Liver (tissue), 3 donors: Measurements from ENCODE around the gene METAP2.

Source experiments
- CTCF ChIP-seq: fragments of 150-350 bp; IDR thresholded peaks from 2 replicates; pipeline ENCODE4 v1.5.1; 2017; ENCODE audit warnings: improper control_type of control experiment, low read depth, low read length; ENCODE audit not compliant: missing input control
- EGR1 ChIP-seq, 2 donors: IDR thresholded peaks; 2 replicates each; pipeline ENCODE4 v1.6.1; 2016 to 2018; ENCODE audit warnings: antibody characterized with exemption in 2 of 2, low read depth in 2 of 2
- FOXA1 ChIP-seq: IDR thresholded peaks from 2 replicates; pipeline ENCODE4 v1.6.1; 2016; ENCODE audit warnings: antibody characterized with exemption
- GABPA ChIP-seq, 2 donors: IDR thresholded peaks in 1 of 2; conservative IDR thresholded peaks in 1 of 2; 2 replicates each; pipeline ENCODE4 v1.6.1; 2016; ENCODE audit warnings: antibody characterized with exemption in 2 of 2, mild to moderate bottlenecking in 1 of 2, moderate library complexity in 1 of 2
- JUND ChIP-seq, 2 donors: IDR thresholded peaks; 2 replicates each; pipeline ENCODE4 v1.6.1; 2016; ENCODE audit warnings: antibody characterized with exemption in 2 of 2
- MAX ChIP-seq: IDR thresholded peaks from 2 replicates; pipeline ENCODE4 v1.6.1; 2016; ENCODE audit warnings: antibody characterized with exemption
- RAD21 ChIP-seq, 2 donors: IDR thresholded peaks; 2 replicates each; pipeline ENCODE4 v1.6.1; 2016; ENCODE audit warnings: antibody characterized with exemption in 2 of 2, mild to moderate bottlenecking in 2 of 2
- REST ChIP-seq: IDR thresholded peaks from 2 replicates; pipeline ENCODE4 v1.6.1; 2016; ENCODE audit warnings: antibody characterized with exemption, mild to moderate bottlenecking
- RXRA ChIP-seq, 2 donors: IDR thresholded peaks; 2 replicates each; pipeline ENCODE4 v1.6.1; 2017 to 2018; ENCODE audit warnings: antibody characterized with exemption in 2 of 2, mild to moderate bottlenecking in 1 of 2
- SP1 ChIP-seq: IDR thresholded peaks from 2 replicates; pipeline ENCODE4 v1.6.1; 2018; ENCODE audit warnings: antibody characterized with exemption, mild to moderate bottlenecking
- TAF1 ChIP-seq: conservative IDR thresholded peaks from 2 replicates; pipeline ENCODE4 v1.6.1; 2016; ENCODE audit warnings: antibody characterized with exemption, mild to moderate bottlenecking
- YY1 ChIP-seq: IDR thresholded peaks from 2 replicates; pipeline ENCODE4 v1.6.1; 2016; ENCODE audit warnings: antibody characterized with exemption, mild to moderate bottlenecking
- ZBTB33 ChIP-seq: IDR thresholded peaks from 2 replicates; pipeline ENCODE4 v1.6.1; 2016; ENCODE audit warnings: antibody characterized with exemption
- donor health status: healthy.
- donor health status: healthy.

- TF ChIP-seq CTCF (no peak), JUND (IDR thresholded peaks at IDR 0.05) (no peak), REST (no peak), RXRA (IDR thresholded peaks at IDR 0.05) (no peak), GABPA (IDR thresholded peaks at IDR 0.05 in 1 of 2, conservative IDR thresholded peaks at IDR 0.05 in 1 of 2) (no peak), YY1 (no peak), ZBTB33 (no peak), SP1 (no peak), TAF1 (no peak), FOXA1 (no peak), EGR1 (IDR thresholded peaks at IDR 0.05; ENCODE audit: low read depth in 2 of 2) (no peak), MAX (no peak), RAD21 (IDR thresholded peaks at IDR 0.05) (no peak)
Observed at GRCh38 chr12:95440401-95440800, 33.6 kb upstream of the METAP2 start.
